COLO668 (cell line): Measurements from ENCODE around the gene ARL15.

Experiments used
- DNase-seq: peaks from one replicate; lab custom pipeline; 2025; ENCODE audit not compliant: unreplicated experiment; lab: John Stamatoyannopoulos, UW

ARL15 gene

GRCh38 chr5:54288568-54289217, 21.7 kb downstream of the ARL15 start:
- no peak for DNase-seq

DNA sequence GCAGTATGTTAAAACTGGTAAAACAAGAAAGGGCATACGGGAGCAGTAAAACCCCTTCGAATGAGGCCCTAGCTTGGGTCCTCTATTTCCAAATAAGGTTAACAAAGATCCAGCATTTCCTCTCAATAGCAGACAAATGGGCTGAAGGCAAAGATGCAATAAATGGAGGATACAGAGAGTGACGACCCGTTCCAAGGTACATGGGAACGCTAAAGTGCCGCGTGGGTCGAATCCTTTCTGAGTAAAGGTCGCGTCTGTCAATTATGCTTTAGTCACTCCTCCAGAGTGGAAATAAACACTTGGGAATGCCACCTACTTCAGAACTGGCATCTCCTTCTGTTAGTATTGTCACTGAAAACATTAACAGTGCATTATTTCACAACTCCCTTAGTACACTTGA, 24.7 kb downstream of the ARL15 start:
- no peak for DNase-seq

- no peak for DNase-seq
Measured at GRCh38 chr5:54284586-54284985, 25.8 kb downstream of the ARL15 start.

DNA sequence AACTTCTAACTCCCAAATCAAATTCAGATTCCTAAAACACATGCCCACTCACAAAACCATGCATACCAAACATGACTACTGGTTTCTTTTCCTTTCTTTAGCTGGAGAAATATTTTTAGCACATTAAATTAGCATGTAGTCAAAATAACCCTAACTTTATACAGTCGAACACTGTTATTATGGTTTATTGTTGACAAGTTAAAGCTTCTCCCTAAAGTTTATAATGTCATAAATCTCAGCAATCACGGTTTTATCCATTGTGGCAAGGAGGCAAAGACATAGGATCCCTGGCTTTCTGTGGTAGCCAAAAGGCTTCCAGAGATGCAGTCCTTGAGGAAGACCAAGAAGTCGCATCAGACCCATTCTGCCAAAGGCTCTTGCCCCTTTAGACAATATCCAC, 27.5 kb downstream of the ARL15 start:
- no peak for DNase-seq

GRCh38 chr5:54281960-54282692, 28.2 kb downstream of the ARL15 start:
- no peak for DNase-seq

GRCh38 chr5:54279960-54280359, 30.4 kb downstream of the ARL15 start:
- no peak for DNase-seq

DNA sequence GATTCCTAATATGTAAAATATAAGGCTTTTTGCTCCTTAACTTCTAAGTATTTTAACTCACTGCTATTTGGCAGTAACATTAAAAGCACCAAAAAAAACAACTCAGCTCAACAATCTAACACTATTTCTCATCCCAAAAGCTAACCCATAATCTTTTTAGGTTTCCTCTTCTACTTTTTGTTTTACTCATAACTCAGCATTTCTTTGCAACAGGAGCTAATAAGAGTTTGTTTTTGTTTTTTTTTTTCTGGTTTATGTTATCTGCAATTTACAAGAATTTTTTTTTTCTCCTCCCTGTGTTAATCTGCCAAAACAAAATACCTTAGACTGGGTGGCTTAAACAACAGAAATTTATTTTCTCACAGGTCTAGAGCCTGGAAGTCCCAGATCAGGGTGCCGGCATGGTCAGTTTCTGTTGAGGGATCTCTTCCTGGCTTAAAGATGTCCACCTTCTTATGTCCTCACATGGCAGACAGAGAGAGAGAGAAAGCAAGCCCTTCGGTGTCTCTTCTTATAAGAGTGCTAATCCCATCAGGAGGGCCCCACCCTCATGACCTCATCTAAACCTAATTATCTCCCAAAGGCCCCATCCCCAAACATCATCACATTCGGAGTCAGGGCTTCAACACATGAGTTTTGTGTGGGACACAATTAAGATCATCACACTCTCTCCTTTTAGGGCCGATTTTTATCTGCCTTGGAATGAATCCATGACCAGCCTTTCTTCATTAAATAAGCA, 31.2 kb downstream of the ARL15 start:
- no peak for DNase-seq

DNA sequence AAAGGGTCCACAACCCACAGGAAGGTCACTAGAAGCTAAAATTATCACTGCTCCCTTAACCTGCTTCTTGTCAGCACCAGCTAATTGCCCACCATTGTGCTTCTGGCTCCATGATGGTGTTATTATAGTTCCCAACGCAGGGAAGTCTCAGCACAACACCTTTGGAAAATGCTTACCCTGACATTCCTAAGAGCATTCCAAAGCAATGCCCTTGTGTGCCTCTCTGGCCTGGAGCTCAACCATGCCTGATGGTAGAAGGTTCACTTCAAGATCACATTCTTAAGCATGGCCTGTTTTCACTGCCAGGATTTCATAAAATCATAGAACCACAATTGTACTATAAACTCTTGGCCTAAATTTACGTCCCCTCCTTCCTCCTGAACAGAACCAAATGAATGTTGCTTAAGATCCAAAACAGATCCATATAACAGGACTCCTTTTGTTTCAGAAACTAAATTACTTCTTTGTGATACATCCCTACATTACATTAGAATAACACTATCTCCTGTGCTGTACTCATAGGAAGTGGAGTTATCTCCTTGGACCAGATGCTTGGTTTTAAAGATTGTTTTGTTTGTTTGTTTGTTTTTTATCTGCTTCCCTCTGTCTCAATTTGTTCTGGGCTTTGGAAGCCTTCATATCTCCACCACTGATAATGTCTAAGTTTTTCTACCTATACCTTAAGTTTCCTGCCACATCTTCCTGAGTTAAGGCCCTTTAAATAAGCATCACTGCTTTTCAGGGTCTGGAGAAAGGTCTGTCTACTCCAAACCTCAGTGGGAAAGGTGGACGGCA, 32.1 kb downstream of the ARL15 start:
- no peak for DNase-seq

GRCh38 chr5:54276048-54276447, 34.3 kb downstream of the ARL15 start:
- DNase-seq, result no peak

DNA sequence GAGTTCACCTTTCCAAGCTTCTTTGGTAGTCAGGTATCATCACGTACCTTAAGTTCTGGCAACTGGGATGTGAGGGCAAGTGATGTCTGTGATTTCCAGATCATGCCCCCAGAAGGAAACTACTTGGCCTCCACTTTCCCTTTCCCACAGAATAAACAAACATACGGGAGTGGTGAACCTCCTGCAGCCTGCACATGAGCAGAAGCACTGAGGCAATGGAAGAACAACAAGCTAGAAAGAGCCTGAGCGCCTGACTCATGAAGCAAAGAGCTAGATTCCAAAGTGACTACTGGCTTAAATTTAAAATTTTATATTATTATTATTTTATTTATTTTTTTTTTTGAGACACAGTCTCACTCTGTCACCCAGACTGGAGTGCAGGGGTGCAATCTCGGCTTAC, 35.0 kb downstream of the ARL15 start:
- no peak for DNase-seq

- DNase-seq, result no peak
Measured at GRCh38 chr5:54274944-54275343, 35.4 kb downstream of the ARL15 start.

- no peak for DNase-seq
Measured at GRCh38 chr5:54273715-54274114, 36.7 kb downstream of the ARL15 start.

DNA sequence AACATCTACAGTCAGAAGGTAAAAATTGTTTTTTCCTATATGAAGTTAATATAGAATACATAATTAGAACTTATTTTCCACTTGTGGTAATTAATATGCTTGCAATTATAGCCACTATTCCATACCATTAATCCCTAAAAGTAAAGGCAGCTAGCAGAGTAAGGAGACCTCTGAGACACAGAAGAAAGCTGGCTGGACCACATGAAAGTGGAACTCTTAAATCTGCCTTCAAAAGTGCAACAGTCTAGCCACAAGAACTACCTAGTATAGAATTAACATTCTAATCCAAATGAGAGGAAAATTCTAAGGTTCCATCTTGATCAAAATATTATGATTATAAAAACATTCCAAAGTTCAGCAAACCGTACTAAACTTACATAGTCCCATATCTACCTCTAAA, 37.6 kb downstream of the ARL15 start:
- DNase-seq, result no peak

GRCh38 chr5:54270326-54270725, 40.0 kb downstream of the ARL15 start:
- no peak for DNase-seq

GRCh38 chr5:54264574-54264973, 45.8 kb downstream of the ARL15 start:
- no peak for DNase-seq

GRCh38 chr5:54263447-54263846, 46.9 kb downstream of the ARL15 start:
- no peak for DNase-seq

DNA sequence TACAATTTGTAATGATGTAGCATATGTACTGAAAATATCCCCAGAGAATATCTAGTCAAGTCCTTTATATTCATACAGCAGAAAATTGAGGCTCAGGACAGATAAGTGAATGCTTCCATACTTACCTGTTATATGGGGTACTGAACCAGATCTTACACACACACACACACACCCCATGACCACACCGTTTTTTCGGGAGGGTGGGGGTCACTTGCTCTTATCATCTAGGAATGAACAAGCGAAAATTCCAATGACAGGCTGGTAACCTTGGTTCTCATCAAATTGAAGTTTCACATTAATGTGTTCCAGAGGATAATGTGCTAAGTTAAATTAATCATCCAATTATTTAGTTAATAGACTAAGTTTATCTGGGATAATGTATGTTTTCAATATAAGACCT, 48.8 kb downstream of the ARL15 start:
- no peak for DNase-seq

- DNase-seq, result no peak
Measured at GRCh38 chr5:54259981-54260380, 50.4 kb downstream of the ARL15 start.

DNA sequence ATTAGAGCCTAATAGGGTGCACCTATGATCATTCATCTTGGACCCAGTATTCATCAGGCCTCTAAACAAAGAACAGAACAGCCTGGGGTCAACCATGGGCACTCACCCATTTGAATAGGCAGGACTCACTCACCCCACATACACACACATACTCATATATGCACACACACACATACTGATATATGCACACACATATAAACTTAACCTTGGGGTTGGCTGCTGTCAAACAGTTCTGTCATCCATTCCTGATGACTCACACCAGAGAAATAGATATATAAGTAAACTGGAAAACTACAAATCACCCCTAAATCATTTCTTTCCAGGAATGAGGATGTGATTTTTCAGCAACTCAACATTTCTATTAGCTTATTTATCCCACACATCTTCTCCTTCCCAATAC, 51.3 kb downstream of the ARL15 start:
- DNase-seq, result no peak

GRCh38 chr5:54257366-54258118, 52.8 kb downstream of the ARL15 start:
- peak; percentile 42 for DNase-seq
